OCI-LY3 (cell line): ENCODE measurements around the gene SH2D2A.

Experiments used
- EZH2phosphoT487 ChIP-seq: fragments of 200-600 bp; shearing (Covaris generic); IDR thresholded peaks from 2 replicates; pipeline ENCODE4 v1.6.1; 2018; ENCODE audit warnings: antibody characterized with exemption, mixed run types, low read depth
- TF ChIP-seq, protein P1 (sequence below): fragments of 200-600, 300-600 bp; sonication (generic); IDR thresholded peaks from 2 replicates; pipeline ENCODE4 v1.5.1; 2014; ENCODE audit warnings: antibody characterized with exemption, low read length, low read depth

DNA sequence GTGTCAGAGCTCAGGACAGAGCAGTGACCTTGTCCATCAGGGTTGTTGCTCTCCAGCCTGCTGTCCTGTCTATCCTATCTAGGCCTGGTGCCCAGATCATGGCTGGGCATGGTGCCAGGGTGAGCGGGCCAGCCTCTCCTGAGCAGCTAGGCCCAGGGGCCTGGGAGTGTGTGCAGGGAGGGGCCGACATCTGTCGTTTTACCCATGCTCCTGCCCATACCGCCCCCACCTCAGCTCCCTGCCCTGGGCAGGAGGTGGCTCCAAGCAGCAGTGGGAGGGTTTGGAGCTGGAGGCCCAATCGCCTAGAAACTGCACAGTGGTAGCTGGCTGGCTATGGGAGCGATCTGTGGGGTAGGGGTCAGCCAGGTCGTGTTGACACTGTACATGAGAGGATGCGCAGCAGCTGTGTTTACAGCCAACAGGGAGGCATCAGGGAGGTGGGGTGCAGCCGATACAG lies 35.8 kb upstream of the SH2D2A start:
- TF ChIP-seq, protein P1, sequence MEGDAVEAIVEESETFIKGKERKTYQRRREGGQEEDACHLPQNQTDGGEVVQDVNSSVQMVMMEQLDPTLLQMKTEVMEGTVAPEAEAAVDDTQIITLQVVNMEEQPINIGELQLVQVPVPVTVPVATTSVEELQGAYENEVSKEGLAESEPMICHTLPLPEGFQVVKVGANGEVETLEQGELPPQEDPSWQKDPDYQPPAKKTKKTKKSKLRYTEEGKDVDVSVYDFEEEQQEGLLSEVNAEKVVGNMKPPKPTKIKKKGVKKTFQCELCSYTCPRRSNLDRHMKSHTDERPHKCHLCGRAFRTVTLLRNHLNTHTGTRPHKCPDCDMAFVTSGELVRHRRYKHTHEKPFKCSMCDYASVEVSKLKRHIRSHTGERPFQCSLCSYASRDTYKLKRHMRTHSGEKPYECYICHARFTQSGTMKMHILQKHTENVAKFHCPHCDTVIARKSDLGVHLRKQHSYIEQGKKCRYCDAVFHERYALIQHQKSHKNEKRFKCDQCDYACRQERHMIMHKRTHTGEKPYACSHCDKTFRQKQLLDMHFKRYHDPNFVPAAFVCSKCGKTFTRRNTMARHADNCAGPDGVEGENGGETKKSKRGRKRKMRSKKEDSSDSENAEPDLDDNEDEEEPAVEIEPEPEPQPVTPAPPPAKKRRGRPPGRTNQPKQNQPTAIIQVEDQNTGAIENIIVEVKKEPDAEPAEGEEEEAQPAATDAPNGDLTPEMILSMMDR: no peak
- no peak for TF ChIP-seq EZH2phosphoT487
